Activated CD4-positive, alpha-beta T cell treated with anti-CD3 and anti-CD28 coated beads for 36 hours (primary cell): ENCODE measurements around the gene TRPV2. TPM values are rescaled to one million over a fixed set of nuclear protein-coding genes. Genes with fewer than 3 reads are reported as not detected.
A peak's percentile ranks its signal among the peaks of the same experiment; 100 is the strongest.
"Not testable (repeated sequence)": the region's sequence is repeated elsewhere in the genome, so short reads cannot be mapped to it uniquely, and the experiment has no call there.

ENCODE experiments used
- ATAC-seq: fragments of 200-7000 bp; cut with Tn5 transposase; one replicate; pipeline ENCODE4 v1.10.0; 2021; ENCODE audit warnings: mild to moderate bottlenecking, moderate library complexity
- CTCF ChIA-PET: fragments of 350-600 bp; sonication (Branson Sonifier 250); formaldehyde crosslinking; loops from one replicate; lab custom pipeline; 2021; ENCODE audit warnings: antibody characterized with exemption; lab: Charles Lee
- POLR2A ChIA-PET: fragments of 350-600 bp; sonication (Branson Sonifier 250); formaldehyde crosslinking; loops from one replicate; lab custom pipeline; 2021; ENCODE audit warnings: antibody characterized with exemption, inconsistent platforms; lab: Charles Lee
- DNase-seq: peaks from one replicate; pipeline ENCODE4 v3.0.0-alpha.2; 2020
- H3K27ac Mint-ChIP-seq: one replicate; pipeline ENCODE4 v1.8.0; 2021; ENCODE audit warnings: mixed read lengths
- H3K27me3 Mint-ChIP-seq: one replicate; pipeline ENCODE4 v1.8.0; 2021; ENCODE audit warnings: mixed read lengths
- H3K36me3 Mint-ChIP-seq: one replicate; pipeline ENCODE4 v1.8.0; 2021; ENCODE audit warnings: low read depth, mixed read lengths
- H3K4me1 Mint-ChIP-seq: one replicate; pipeline ENCODE4 v1.8.0; 2021; ENCODE audit warnings: mixed read lengths
- H3K4me3 Mint-ChIP-seq: one replicate; pipeline ENCODE4 v1.8.0; 2021; ENCODE audit warnings: mild to moderate bottlenecking, moderate library complexity, mixed read lengths
- H3K9me3 Mint-ChIP-seq: one replicate; pipeline ENCODE4 v1.8.0; 2021; ENCODE audit warnings: low read depth, mixed read lengths
- intact Hi-C, 2 experiments: fragments of 100-400 bp; cut with DNase I in 1 of 2; cut with micrococcal nuclease in 1 of 2; formaldehyde crosslinking; loops; one replicate each; pipeline versions ENCODE4 v1.14.2 to v1.15.1; 2022 to 2024; cut with DNase I, micrococcal nuclease
- total RNA-seq, 2 experiments: library from RNA; stranded (reverse); gene quantifications; one replicate each; pipeline ENCODE4 v1.2.3, GENCODE V29; 2021

The TRPV2 gene
- total RNA-seq, 2 experiments from 2014 or later, result 24.3 to 35.6 TPM

- peaks cover 33% of the 10 kb centered on the region for H3K36me3 Mint-ChIP-seq
- no peaks in the 10 kb centered on the region for H3K27me3 Mint-ChIP-seq
- ChIA-PET CTCF (interaction anchor here (0.7 to 1.8 kb wide), 6 partner anchors 19 to 206 kb away, joined by 3 to 10 read pairs (median 4); partner anchors contain the start of gene TRPV2), POLR2A (interaction anchor here (1.2 to 1.7 kb wide), 3 partner anchors 33 to 56 kb away, joined by 3 to 9 read pairs (median 6); partner anchors contain the start of gene TRPV2)
- H3K4me1 Mint-ChIP-seq, result peaks cover 42% of the 10 kb centered on the region
- intact Hi-C loops, result loop anchor here (5.0 to 10.0 kb wide), 2 partner anchors 202 to 919 kb away; partner anchors contain the start of gene NT5M (in 1 of the 2)
- H3K27ac Mint-ChIP-seq, result peak overlapping the region; percentile 31
- ATAC-seq, result no peak
- H3K4me3 Mint-ChIP-seq, result peak overlapping the region; percentile 90
- no peaks in the 10 kb centered on the region for H3K9me3 Mint-ChIP-seq
- no peak for DNase-seq
Observed at GRCh38 chr17:16383216-16383615, 32.2 kb upstream of the TRPV2 start.

DNA sequence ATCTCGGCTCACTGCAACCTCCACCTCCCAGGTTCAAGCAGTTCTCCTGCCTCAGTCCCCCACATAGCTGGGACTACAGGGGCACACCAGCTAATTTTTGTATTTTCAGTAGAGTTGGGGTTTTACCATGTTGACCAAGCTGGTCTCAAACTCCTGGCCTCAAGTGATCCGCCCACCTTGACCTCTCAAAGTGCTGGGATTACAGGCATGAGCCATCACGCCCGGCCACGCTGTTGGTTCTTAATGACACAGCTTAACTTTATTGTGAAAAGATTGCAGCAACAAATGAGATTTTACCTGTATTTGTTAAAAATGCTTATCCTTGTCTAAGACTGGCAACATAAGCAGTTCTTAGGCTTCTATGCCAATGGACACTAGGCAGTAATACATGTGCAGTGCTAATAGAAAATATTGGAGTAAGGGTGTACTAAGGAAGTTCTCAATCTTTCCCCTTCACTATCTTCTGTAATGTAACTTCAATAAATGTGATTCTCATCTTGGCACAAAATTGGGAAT, 31.5 kb upstream of the TRPV2 start:
- DNase-seq, result no peak
- Mint-ChIP-seq H3K9me3 (no peaks in the 10 kb centered on the region), H3K4me3 (peak overlapping the region; percentile 90), H3K36me3 (peaks cover 33% of the 10 kb centered on the region), H3K4me1 (peaks cover 42% of the 10 kb centered on the region), H3K27ac (peak overlapping the region; percentile 38), H3K27me3 (no peaks in the 10 kb centered on the region)
- CTCF ChIA-PET, result interaction anchor here (0.9 to 1.8 kb wide), 4 partner anchors 20 to 154 kb away, joined by 4 to 10 read pairs (median 6); partner anchors contain the start of gene TRPV2
- POLR2A ChIA-PET, result interaction anchor here (1.2 to 1.7 kb wide), 2 partner anchors 32 to 55 kb away, joined by 6 to 9 read pairs; partner anchors contain the start of gene TRPV2
- intact Hi-C loops, result loop anchor here (5.0 to 10.0 kb wide), 2 partner anchors 201 to 918 kb away; partner anchors contain the start of gene NT5M (in 1 of the 2)
- no peak for ATAC-seq

DNA sequence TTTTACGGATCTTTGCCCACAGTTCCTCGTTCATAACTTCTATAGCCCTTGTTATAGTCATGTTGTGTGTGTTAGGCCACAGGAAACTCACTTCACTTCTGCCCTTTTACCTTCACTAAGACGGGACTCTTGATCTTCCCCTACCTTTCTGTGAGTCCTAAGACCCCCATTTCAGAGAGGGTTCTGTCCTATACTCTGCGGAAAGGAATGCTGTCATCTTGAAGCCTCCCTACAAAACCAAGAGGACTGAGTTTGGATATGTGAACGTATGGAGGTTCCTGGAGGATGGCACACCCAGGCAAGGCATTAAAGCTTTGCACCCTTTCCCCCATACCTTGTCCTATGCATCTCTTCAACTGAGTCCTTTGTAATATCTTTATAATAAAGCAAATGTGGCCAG, 30.8 kb upstream of the TRPV2 start:
- Mint-ChIP-seq H3K4me1 (peaks cover 42% of the 10 kb centered on the region), H3K27ac (peak overlapping the region; percentile 38), H3K9me3 (no peaks in the 10 kb centered on the region), H3K36me3 (peaks cover 33% of the 10 kb centered on the region), H3K4me3 (no peak overlapping the region), H3K27me3 (no peaks in the 10 kb centered on the region)
- ChIA-PET POLR2A (interaction anchor here (1.5 kb wide), 1 partner anchor 54 kb away, joined by 5 read pairs; no protein-coding TSS in a partner anchor), CTCF (interaction anchor here (1.5 to 2.2 kb wide), 3 partner anchors 32 to 57 kb away, joined by 3 to 11 read pairs (median 6); partner anchors contain the start of gene CENPV)
- ATAC-seq (no peak), DNase-seq (no peak)
- intact Hi-C loops, result loop anchor here (5.0 to 10.0 kb wide), 2 partner anchors 200 to 918 kb away; partner anchors contain the start of gene NT5M (in 1 of the 2)

DNA sequence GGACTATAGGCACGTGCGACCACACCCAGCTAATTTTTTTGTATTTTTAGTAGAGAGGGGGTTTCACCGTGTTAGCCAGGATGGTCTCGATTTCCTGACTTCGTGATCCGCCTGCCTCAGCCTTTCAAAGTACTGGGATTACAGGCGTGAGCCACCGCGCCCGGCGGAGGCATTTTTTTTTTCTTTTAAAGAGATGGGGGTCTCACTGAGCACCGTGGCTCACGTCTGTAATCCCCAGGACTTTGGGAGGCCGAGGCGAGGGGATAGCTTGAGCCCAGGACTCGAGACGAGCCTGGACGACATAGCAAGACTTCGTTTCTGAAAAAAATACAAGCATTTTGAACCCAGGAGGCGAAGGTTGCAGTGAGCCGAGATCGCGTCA, 29.3 kb upstream of the TRPV2 start:
- ATAC-seq, H3K27me3 Mint-ChIP-seq, H3K9me3 Mint-ChIP-seq, DNase-seq, POLR2A ChIA-PET: not testable (repeated sequence)
- CTCF ChIA-PET, result interaction anchor here (0.6 to 2.2 kb wide), 6 partner anchors 17 to 1445 kb away, joined by 3 to 11 read pairs (median 4); no protein-coding TSS in a partner anchor
- intact Hi-C loops, result loop anchor here (1.0 to 10.0 kb wide), 6 partner anchors 29 to 199 kb away; partner anchors contain the start of gene TRPV2 (in 1 of the 2)
- H3K4me3 Mint-ChIP-seq, result peak overlapping the region; percentile 69
- peaks cover 33% of the 10 kb centered on the region for H3K36me3 Mint-ChIP-seq
- peaks cover 40% of the 10 kb centered on the region for H3K4me1 Mint-ChIP-seq
- H3K27ac Mint-ChIP-seq, result peak overlapping the region; percentile 73

DNA sequence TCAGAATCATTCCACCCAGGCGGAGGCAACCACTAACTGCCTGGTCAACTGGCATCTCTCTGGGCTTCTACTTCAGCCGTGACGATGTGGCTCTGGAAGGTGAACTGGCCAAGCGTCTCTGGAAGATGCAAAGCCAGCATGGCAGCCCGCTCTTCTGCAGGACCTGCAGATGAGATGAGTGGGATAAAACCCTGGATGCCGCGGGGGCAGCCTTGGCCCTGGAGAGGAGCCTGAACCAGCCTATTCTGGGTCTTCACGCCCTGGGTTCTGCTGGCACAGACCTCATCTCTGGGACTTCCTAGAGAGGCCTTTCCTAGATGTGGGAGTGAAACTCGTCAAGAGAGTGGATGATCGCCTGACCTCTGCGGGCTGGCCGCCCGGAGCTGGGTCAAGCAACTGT, 23.9 kb upstream of the TRPV2 start:
- no peak for DNase-seq
- H3K27ac Mint-ChIP-seq, result no peak overlapping the region
- no peaks in the 10 kb centered on the region for H3K9me3 Mint-ChIP-seq
- intact Hi-C loops, result no loop called here
- H3K4me1 Mint-ChIP-seq, result peaks cover 5% of the 10 kb centered on the region
- no peaks in the 10 kb centered on the region for H3K27me3 Mint-ChIP-seq
- no peaks in the 10 kb centered on the region for H3K36me3 Mint-ChIP-seq
- ATAC-seq, result no peak
- POLR2A ChIA-PET, result no interaction called here
- H3K4me3 Mint-ChIP-seq, result no peak overlapping the region
- CTCF ChIA-PET, result interaction anchor here (1.0 to 1.1 kb wide), 2 partner anchors 24 to 47 kb away, joined by 3 read pairs; partner anchors contain the start of gene TRPV2

DNA sequence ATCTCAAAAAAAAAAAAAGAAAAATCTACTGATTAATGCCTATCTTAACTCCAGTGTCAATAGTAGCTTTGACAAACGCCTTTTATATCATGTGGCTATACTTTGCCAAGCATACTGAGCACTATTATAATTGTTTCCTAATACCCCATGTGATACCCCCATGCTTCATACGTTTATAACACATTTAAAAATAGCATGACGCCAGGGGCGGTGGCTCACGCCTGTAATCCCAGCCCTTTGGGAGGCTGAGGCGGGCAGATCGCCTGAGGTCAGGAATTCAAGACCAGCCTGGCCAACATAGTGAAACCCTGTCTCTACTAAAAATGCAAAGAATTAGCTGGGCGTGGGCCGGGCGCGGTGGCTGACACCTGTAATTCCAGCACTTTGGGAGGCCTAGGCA, 22.9 kb upstream of the TRPV2 start:
- intact Hi-C loops, result not testable (repeated sequence)

DNA sequence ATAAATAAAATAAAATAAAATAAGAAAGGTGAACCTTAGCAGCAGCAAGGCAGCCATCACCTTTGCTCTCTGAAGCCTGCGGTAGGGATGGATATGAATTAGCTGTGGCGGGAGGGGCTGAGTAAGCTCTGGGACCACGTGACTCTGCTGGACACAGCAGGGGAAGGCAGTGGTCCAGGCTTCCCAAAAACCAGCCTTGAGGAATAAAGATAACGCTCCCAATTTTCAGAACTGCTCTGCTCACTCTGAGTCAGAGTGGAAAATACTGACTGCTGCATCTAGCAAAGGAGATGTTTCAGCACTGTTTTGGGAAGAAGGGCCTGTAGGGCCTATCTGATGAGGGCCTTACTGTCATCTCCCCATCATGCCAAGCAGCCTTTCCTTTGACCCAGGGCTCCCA, 19.5 kb upstream of the TRPV2 start:
- H3K4me3 Mint-ChIP-seq, H3K36me3 Mint-ChIP-seq, POLR2A ChIA-PET, CTCF ChIA-PET, H3K27me3 Mint-ChIP-seq, H3K4me1 Mint-ChIP-seq, intact Hi-C loops, H3K9me3 Mint-ChIP-seq, ATAC-seq, H3K27ac Mint-ChIP-seq, DNase-seq: not testable (repeated sequence)

More for the DNA sequence above, 22.9 kb upstream of the TRPV2 start:
- not testable (repeated sequence) for H3K27me3 Mint-ChIP-seq, H3K4me1 Mint-ChIP-seq, H3K36me3 Mint-ChIP-seq, H3K27ac Mint-ChIP-seq, H3K4me3 Mint-ChIP-seq, DNase-seq, H3K9me3 Mint-ChIP-seq, ATAC-seq
- ChIA-PET POLR2A (interaction anchor here (0.7 kb wide), 1 partner anchor 46 kb away, joined by 5 read pairs; no protein-coding TSS in a partner anchor), CTCF (interaction anchor here (0.8 kb wide), 1 partner anchor 782 kb away, joined by 3 read pairs; no protein-coding TSS in a partner anchor)

GRCh38 chr17:16396693-16397092, 18.7 kb upstream of the TRPV2 start:
- H3K9me3 Mint-ChIP-seq, DNase-seq, H3K27ac Mint-ChIP-seq, CTCF ChIA-PET, H3K27me3 Mint-ChIP-seq, H3K4me1 Mint-ChIP-seq, H3K4me3 Mint-ChIP-seq, H3K36me3 Mint-ChIP-seq, ATAC-seq, intact Hi-C loops: not testable (repeated sequence)
- POLR2A ChIA-PET, result interaction anchor here (0.8 kb wide), 1 partner anchor 18 kb away, joined by 4 read pairs; no protein-coding TSS in a partner anchor

DNA sequence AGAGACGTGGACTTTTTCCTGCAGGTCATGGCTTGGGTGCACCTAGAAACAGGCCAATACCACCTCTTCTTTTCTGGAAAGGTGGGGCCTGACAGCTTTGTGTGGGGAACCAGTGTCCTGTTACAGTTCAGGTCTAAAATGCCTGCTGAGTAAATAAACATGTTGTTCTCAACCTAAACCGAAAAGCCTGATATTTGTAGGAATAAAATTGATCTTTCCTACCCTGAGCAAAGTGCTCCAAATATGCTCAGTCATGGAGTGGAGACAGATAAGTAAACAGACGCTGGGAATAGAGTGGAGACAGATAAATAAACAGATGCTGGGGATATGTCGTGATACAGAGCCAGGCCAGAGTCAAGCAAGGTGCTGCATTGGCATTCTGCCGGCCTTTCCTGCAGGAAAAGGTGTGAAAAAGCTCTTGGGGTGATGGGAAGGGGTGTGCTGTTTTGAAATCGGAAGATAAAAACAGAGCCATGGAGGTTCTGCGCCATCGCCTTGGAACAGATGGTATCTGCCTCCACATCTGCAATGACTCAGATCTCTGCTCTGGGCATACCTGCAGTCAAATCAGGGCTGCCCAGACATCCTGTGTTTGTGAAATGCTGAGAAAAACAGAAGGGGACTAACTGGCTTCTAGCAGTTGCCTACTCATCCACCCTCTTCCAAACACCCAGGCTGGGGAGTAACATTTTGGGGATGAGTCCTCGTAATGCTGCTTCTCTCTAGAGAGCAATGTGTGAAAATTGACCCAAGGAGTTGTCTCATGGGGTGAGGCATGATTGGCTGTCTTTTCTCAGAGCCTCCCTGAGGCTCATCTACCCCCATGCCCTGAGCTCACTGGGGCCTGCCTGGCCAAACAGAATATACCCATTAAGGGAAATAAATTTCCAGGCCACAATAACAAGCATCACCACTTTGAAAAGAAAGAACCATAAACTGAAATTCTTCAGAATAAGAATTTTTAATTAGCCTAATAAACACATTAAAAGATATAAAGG, 16.8 kb upstream of the TRPV2 start:
- ChIA-PET POLR2A (no interaction called here), CTCF (interaction anchor here (0.9 kb wide), 1 partner anchor 18 kb away, joined by 3 read pairs; no protein-coding TSS in a partner anchor)
- H3K4me1 Mint-ChIP-seq, result peaks cover 8% of the 10 kb centered on the region
- ATAC-seq, result peak; percentile 98
- H3K36me3 Mint-ChIP-seq, result no peaks in the 10 kb centered on the region
- DNase-seq, result peak; percentile 58
- H3K4me3 Mint-ChIP-seq, result no peak overlapping the region
- H3K9me3 Mint-ChIP-seq, result no peaks in the 10 kb centered on the region
- H3K27me3 Mint-ChIP-seq, result no peaks in the 10 kb centered on the region
- intact Hi-C loops, result no loop called here
- peak overlapping the region; percentile 2 for H3K27ac Mint-ChIP-seq

- H3K4me3 Mint-ChIP-seq, POLR2A ChIA-PET, H3K36me3 Mint-ChIP-seq, intact Hi-C loops, H3K4me1 Mint-ChIP-seq, H3K27me3 Mint-ChIP-seq, H3K27ac Mint-ChIP-seq, DNase-seq, H3K9me3 Mint-ChIP-seq, ATAC-seq: not testable (repeated sequence)
- CTCF ChIA-PET, result interaction anchor here (0.8 kb wide), 2 partner anchors 9 to 35 kb away, joined by 3 read pairs; no protein-coding TSS in a partner anchor
Observed at GRCh38 chr17:16403847-16404246, 11.5 kb upstream of the TRPV2 start.
